NCI-H1694 (cell line): ENCODE data around the gene MED13L.
A peak's percentile ranks its signal among the peaks of the same experiment; 100 is the strongest.

ENCODE experiments used
- DNase-seq: peaks from one replicate; lab custom pipeline; 2025; lab: John Stamatoyannopoulos, UW

The MED13L gene

GRCh38 chr12:116087399-116087798, 190.1 kb downstream of the MED13L start:
- DNase-seq, result no peak

GRCh38 chr12:116080415-116080814, 197.1 kb downstream of the MED13L start:
- no peak for DNase-seq

GRCh38 chr12:116078396-116078795, 199.1 kb downstream of the MED13L start:
- DNase-seq, result no peak

- DNase-seq, result no peak
Measured at GRCh38 chr12:116077431-116077830, 200.1 kb downstream of the MED13L start.

- no peak for DNase-seq
Measured at GRCh38 chr12:116076399-116076798, 201.1 kb downstream of the MED13L start.

GRCh38 chr12:116074686-116075085, 202.8 kb downstream of the MED13L start:
- DNase-seq, result no peak

- no peak for DNase-seq
Measured at GRCh38 chr12:116071555-116072230, 205.8 kb downstream of the MED13L start.

GRCh38 chr12:116070444-116070843, 207.0 kb downstream of the MED13L start:
- DNase-seq, result no peak

GRCh38 chr12:116069943-116070342, 207.6 kb downstream of the MED13L start:
- no peak for DNase-seq

GRCh38 chr12:116068853-116069252, 208.6 kb downstream of the MED13L start:
- DNase-seq, result no peak

- DNase-seq, result no peak
Measured at GRCh38 chr12:116068371-116068770, 209.1 kb downstream of the MED13L start.

- DNase-seq, result no peak
Measured at GRCh38 chr12:116067892-116068291, 209.6 kb downstream of the MED13L start.

- peak; percentile 4 for DNase-seq
Measured at GRCh38 chr12:116066381-116067230, 210.9 kb downstream of the MED13L start.

GRCh38 chr12:116065606-116066005, 211.9 kb downstream of the MED13L start:
- DNase-seq, result no peak

- no peak for DNase-seq
Measured at GRCh38 chr12:116064493-116064892, 213.0 kb downstream of the MED13L start.

GRCh38 chr12:116062698-116063097, 214.8 kb downstream of the MED13L start:
- no peak for DNase-seq

- no peak for DNase-seq
Measured at GRCh38 chr12:116060764-116061163, 216.7 kb downstream of the MED13L start.

- no peak for DNase-seq
Measured at GRCh38 chr12:116059904-116060303, 217.6 kb downstream of the MED13L start.

GRCh38 chr12:116058574-116058973, 218.9 kb downstream of the MED13L start:
- no peak for DNase-seq

- no peak for DNase-seq
Measured at GRCh38 chr12:116057356-116057755, 220.1 kb downstream of the MED13L start.

GRCh38 chr12:116055895-116056607, 221.4 kb downstream of the MED13L start:
- DNase-seq, result no peak

- DNase-seq, result no peak
Measured at GRCh38 chr12:116054280-116054679, 223.2 kb downstream of the MED13L start.
